CD4-positive, alpha-beta T cell treated with Interleukin-15 for 1 hour (primary cell): Measurements from ENCODE around the gene ARHGAP26.
"Not testable (repeated sequence)": the region's sequence is repeated elsewhere in the genome, so short reads cannot be mapped to it uniquely, and the experiment has no call there.

Experiments
- DNase-seq: peaks from one replicate; pipeline ENCODE4 v3.0.0-alpha.2; 2020

The ARHGAP26 gene

DNA sequence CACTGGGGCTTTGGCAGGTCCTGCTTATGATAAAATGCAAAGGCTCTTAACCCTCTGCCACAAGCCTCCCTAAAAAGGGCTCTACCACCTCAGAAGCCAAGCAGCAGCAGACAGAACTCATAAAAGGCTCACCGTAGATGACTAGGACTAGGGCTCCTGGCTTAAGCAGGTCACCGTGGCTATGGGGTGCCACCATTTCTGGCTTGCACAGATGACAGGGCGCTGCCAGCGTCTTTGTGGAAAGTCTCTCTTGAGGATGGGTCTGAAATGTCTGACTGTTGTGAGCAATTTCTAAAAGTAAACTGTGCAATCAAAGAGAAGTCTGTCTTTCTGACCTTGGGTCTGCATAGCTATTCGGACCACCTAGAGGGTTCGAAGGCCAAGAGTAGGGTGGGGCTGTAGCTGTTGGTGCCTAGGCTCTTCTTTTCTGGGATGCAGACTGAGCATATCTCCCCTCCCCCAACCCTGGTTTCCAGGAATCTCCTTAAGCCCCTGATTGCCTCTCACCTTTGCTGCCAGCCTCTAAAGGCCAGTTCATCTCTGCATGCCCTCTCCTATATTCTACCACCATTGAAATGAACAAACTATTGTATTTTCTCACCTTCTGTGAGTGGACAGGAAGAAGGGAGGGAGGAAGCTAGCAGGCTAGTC, 307.4 kb downstream of the ARHGAP26 start:
- no peak for DNase-seq

DNA sequence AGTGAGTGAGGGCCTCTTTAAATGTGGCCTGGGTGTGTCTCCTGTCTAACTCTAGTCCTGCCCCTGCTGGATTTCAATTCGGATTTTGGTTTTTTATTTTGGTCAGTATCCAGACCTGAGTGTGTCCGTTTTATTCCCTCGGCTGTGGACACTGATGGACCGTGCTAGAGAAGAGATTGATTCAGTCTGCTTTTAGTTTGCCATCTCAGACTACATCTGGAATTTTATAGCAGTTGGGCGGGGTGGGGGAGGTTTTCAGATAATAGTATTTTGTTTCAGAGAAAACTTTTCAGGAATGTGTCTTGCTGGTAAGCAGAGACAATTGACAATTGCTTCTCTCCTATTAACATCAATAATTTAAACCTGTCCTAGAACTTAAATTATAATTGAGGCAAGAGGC, 308.1 kb downstream of the ARHGAP26 start:
- no peak for DNase-seq

DNA sequence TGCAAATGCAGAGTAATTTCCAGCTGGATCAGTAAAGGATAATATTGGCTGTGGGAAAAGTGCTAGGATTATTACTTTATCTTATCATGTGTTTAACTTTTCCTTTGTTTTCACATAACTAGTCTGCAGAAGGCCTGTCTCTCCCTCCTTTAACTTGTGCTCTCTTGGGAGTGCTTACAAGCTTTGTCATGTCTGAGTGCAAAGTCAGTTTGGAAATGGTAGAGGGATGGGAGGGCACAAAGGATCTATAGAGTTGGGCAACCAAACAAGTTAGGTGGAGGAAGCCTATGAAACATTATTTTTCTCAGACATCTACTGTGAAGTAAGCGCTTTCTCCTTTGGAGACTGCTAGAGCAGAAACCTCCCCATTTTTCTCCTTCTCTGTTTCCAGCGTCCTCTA, 308.8 kb downstream of the ARHGAP26 start:
- no peak for DNase-seq

DNA sequence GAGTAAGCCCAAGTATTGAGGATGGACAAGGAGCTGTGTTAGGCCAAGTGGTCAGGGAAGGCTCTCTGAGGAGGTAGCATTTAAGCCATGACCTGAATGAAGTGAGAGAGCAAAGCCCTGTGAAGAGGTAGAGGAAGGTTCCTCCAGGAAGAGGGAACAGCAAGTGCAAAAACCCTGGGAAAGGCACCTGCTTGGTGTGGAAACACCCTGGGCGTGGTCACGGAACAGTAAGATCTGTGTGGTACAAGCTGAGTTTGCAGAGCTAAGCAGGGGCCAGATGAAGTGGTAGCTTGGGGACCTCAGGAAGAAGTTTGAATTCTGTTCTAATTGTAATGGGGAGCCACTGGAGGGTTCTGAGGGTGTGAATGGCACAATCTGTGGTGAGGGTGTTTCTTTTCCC, 310.2 kb downstream of the ARHGAP26 start:
- DNase-seq: no peak

DNA sequence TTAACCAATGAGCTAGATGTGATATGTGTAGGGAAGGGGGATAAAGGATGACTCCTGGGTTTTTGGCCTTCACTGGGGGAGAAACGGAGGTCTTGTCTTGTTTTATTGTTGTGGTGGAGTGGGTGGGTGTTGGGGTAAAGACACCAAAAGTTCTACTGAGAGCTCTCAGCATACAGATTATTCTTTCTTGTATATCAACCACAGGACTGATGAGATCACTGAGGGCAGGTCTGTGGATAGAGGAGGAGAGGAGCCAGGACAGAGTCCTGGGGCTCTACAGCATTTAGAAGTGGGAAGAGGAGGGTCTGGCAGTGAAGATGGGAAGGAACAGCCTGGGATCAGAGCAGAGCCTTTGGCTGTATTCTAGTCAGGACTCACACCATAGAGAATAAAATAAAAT, 310.8 kb downstream of the ARHGAP26 start:
- DNase-seq: no peak

DNA sequence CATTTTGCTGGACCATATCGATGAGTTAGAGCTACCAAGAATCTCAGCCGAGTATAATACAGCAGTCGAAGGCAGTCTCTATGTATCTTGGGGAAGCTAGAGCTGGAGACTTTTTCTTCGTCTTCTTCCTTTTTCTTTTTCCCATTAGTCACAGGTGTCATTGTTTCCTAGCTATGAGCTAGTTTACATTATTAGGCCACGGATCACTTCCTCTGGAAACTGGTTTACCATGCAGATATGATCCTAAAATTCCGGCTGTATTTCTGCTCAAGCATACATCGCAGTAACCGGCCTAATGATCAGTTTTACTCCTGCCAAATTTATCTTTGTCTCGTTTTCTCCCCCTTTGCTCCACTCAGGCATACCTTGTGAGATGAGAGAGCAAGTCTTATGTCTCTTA, 312.8 kb downstream of the ARHGAP26 start:
- DNase-seq: no peak

DNA sequence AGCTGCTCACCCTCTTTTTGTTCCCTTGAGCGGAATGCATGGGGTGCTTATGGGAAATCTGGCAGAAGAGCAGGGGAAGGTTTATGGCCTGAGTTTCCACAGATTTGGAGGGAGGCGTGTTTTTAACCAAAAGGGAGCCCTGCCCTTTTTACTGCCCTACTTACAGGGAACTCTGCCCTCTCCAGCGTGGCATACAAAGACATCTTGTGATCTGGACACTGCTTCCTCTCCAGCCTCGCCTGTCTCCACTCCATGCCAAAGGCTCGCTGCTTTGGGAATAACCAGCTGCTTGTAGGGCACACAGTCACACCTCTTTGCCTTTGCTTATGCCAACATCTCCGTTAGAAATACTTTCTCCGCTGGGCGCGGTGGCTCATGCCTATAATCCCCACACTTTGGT, 314.2 kb downstream of the ARHGAP26 start:
- DNase-seq: no peak

DNA sequence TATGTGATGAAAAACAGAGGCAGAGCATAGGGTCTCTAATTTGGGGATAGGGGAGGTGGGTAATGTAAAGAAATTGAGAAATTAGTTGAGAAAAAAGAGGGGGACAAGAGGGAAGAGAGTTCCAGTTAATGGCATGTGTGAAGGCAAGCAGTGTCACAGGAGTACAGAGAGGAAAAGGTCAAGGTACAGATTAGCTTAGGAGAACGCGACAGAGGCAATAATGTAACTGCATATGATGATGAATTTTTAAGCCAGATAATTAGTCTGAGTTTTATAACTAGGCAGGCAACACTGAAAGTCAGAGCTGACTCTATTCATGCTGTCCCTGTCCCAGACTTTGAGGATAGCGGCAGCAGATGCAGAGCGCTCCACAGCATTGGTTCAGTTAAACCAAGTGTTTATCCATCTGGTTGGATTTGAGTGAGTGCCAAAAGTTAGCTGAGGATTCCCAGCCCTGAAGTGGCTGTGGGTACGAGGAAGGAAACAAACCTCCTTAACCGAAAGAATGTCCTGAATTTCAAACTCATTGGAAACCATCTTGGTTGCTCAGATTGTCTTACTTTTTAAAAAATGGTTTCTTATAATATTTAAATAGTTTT, 315.2 kb downstream of the ARHGAP26 start:
- DNase-seq: no peak

DNA sequence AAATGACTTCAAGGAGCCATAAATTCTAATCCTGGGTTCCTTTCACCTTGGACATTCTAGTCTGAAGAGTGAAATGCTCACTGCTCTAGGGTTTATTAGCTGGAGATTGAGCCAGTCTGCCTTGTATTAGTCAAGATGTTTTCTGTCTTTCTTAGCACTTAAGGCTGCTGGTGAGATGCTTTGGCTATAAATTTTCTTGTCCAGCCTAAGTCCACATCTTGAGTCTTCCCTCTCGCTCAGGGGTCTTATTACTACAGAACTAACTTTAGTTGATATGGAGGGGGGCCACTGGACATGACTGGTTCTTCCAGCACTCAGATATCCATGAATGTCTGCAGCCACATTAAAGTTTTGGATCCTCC, 316.4 kb downstream of the ARHGAP26 start:
- no peak for DNase-seq

DNA sequence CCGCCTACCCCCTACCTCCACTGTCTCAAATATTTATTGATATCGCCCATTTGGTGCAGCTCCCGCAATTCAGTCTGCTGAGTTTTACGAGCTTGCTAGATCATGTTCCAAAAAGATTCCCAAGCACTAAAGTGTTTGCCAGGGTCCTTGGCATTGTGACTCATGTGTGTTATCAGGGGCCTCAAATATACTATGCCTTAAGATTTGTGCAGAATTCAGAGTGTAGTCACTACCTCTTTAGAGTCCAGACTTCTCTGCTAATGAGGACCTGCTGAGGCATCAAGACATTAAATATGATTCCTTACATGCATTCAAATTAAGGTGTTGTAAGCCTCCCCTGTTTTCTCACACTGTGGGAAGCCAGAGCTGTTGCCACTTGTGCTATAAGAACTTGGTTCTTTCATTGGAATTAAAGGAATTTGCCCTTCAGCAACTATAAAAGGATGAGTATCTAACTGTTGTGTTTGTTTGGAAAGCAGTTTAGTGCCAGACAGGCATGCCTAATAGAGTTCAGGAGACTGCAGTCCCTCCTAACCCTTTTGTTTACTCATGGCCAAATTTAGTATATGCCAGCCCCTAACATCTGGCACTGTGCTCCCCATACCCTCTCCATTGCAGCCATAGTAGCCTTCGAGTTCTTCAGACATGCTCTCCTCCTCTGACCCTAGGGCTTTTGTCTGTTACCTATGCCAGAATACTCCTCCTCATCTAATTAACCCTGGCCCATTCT, 316.9 kb downstream of the ARHGAP26 start:
- DNase-seq: no peak

DNA sequence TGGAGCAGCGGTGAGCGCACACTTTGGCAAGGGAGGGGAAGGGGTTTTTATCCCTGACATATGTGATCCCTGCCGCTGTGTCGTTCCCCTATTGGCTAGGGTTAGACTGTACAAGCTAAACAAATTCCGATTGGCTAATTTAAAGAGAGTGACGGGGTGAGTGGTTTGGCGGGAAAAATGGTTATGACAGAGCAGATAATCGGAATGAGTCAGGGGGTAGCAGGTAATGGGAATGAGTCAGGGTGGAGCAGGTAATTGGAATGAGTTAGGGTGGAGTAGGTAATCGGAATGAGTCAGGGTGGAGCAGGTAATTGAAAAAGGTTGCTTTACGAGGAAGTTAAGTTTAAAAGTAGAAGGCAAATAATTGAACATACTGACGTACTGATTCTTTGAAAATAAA, 318.5 kb downstream of the ARHGAP26 start:
- DNase-seq: not testable (repeated sequence)

DNA sequence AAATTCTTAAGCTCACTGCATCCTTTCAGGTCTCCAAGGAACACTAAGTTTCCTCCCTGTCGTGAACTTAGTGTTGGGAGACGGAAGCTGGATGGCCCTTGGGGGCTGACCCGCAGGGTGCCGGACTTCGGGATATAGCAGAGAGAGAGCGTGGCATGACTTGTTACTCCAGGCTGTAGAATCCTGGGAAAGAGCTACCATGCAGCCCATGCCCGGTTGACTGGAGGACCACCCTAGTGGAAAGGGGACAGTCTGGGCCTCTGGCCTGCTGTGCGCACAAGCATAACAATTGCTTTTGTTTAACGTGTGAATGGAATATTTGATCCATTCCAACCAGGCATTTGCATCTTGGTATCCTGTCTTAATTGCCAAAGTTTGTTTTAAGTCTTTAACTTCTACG, 319.9 kb downstream of the ARHGAP26 start:
- DNase-seq: not testable (repeated sequence)

DNA sequence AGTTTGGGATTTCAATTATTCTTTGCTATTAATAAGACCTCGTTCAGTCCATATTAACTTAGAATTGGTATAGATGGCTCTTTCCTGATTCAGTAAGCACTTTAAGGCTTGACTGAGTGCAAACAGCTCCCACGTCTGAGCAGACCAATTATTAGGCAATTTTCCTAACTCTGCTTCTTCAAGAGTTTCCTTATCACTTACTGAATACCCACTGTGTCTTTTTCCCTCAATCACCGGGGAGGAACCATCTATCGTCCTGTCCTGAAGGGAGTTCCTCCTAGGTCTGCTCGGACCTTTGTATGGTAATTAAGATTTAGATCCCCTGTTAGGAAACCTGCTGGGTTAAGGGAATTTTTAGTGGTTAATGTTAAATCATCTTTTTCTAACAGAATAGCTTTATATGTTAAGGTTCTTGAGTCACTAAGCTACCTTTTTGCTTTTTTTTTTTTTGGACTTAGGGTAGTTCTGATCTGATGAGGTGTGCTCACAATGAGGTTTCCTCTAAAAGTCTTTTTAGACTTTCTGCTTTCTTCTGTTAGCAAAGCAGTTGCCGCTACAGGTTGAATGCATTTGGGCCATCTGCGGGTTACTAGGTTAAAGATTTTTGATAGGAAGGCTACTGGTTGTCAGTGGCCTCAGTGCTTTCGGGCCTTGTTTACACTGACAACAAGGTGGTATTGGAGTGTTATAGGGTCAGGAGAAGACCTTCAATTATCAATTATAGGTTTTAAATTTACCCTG, 322.7 kb downstream of the ARHGAP26 start:
- DNase-seq: not testable (repeated sequence)

DNA sequence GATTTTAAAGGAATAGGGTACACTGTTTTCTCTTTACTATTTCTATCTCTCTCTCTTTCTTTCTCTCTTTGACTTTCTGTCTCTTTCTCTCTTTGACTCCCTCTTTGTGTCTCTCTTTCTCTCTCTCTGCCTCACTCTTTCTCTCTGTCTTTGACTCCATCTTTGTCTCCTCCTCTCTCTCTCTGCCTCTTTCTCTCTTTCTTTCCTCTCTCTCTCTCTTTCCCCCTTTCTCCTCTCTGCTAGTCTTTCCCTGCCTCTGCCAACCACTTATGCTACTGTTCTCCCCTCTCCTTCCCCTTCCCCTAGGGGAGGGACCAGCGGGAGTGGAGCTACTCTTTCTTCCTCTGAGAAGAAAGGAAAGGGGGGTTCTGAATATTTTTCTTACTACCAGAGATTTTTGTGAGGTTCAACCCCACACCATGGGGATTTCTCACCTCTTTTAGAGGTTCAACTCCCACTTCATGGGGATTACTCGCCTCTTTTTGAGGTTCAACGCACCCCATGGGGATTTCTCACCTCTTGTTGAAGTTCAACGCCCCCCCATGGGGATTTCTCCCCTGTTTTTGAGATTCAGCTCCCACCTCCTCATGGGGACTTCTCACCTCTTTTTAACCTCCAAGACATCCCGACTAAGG, 323.4 kb downstream of the ARHGAP26 start:
- DNase-seq: no peak

DNA sequence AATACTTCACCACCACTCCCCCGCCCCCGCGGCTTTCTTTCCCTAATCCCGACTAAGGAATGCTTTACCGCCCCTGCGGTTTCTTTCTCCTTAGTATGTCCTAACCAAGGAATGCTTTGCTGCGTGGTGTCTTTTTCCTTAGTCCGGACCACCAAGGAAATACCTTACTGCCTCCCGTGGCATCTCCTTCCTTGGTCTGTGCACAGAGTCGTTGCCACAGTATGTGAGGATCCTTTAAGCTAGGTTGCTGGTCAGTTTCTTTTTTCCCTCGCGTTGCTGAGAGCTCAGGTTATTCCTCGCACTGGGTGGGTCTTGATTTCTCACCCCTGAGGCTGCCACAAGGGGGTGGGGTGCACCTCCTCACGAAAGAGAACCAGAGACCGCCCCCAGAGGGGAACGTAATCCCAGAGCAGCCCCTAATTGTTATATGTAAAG, 323.9 kb downstream of the ARHGAP26 start:
- no peak for DNase-seq

DNA sequence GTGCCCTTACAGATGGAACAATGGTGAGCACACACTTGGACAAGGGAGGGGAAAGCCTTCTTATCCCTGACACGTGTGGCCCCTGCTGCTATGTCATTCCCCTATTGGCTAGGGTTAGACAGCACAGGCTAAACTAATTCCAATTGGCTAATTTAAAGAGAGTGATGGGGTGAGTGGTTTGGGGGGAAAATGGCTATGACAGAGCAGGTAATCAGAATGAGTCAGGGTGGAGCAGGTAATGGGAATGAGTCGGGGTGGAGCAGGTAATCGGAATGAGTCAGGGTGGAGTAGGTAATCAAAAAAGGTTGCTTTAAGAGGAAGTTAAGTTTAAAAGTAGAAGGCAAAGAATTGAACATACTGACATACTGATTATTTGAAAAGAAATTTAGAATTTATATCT, 324.4 kb downstream of the ARHGAP26 start:
- not testable (repeated sequence) for DNase-seq

DNA sequence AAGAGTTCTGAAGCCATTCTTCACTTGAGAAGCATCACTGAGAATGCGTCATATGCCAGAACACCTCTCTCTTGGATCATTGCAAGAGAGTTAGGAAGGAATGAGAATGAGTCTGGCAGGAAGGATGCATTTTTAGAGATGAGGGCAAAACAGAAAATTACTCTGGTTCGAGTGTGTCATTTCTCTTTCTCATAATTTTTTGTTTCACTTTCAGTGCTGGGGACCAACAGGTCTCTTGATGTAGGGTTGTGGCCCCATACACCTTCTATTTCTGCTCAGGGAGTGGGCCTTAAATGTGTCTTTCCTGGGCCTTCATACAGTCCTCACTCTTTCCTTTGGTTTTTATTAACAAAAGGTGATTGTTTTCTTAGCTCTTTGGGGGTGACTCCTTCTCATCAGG, 330.9 kb downstream of the ARHGAP26 start:
- DNase-seq: no peak

DNA sequence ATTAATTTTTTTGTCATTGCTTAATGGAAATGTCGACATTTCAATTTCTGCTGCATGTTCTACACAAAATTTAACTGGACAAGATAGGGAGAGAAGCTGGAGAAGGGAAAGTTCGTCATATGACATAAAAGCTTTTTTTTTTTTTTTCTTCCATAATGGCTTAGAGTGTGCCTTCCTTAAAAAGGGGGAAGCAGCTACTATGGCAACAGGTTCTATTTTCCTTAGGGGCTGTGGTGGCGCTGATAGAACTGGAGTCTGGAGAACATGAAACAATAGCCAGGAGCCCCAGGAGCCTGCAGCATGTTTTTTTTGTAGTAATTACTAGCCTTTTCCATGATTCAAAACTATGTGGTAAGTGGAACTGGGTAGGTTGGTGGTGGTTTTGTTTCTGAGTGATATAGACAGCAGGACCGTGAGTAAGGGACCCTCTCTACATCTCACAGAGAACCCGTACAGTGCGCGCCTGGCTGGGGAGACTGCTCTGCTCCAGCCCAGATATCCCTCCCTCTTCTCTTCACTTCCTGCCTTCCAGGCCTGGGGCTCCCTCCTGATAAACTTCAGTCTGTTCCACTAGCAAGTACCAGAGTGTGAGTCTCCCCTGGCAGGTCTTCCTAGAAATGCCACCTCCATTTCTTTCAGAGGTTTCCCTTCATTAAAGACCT, 331.7 kb downstream of the ARHGAP26 start:
- no peak for DNase-seq

DNA sequence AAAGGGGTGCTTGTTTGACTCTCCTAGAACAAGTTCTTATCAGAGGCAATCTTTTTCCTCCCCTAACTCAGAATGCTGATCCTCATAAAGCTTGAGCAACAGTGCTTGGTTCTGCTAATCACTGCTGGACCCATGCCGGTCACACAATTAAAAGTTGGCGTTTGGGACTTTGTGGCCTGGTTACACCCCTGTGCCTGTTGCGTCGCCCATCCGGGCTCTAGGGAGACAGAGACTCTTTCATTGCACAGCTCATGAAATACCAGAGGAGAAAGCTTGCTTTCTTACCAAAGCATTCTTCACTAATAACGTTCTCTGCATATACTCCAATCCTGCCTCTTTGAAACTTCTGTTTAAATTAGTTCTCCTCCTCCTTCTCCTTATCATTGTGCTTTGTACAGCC, 332.2 kb downstream of the ARHGAP26 start:
- no peak for DNase-seq

DNA sequence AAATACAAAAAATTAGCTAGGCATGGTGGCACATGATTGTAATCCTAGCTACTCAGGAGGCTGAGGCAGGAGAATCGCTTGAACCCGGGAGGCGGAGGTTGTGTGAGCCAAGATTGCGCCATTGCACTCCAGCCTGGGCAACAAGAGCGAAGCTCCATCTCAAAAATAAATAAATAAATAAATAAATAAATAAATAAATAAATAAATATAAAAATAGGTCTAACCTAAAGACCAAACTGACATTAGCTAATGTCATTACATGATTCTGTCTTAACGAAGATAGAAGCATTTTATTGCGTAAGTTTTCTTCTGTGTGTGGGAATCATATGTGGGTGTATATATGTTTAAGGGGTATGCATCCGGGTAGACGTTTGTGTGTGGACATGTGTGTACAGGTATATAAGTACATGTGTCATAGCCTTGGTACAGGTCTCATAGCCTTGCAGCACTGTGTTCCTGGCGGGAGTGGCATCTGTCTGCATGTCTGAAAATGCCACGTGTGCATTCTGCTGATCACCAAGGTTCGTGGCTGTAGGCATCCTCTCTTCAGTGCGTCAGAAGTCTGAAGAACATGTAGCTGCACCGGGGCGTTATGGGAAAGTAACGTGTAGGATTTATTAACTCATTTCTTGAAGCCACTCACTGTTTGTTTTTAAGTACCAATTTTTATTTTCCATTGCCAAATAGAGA, 335.2 kb downstream of the ARHGAP26 start:
- no peak for DNase-seq

DNA sequence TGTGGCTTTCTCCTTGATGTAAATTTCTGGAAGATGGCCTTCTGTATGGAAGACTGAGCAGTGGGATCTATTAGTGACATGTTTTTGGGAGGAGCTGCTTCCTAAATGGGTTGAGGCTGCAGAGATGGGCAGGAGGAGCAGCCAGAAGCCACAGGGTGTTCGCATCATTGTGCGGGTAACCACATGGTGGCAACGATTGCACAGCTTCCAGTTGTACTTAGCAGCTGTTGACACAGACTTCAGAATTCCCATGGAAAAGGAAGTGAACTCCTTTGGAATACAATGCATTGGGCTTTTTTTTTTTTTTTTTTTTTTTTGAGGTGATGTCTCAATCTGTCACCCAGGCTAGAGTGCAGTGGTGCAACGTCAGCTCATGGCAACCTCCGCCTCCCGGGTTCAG, 336.0 kb downstream of the ARHGAP26 start:
- DNase-seq: no peak

DNA sequence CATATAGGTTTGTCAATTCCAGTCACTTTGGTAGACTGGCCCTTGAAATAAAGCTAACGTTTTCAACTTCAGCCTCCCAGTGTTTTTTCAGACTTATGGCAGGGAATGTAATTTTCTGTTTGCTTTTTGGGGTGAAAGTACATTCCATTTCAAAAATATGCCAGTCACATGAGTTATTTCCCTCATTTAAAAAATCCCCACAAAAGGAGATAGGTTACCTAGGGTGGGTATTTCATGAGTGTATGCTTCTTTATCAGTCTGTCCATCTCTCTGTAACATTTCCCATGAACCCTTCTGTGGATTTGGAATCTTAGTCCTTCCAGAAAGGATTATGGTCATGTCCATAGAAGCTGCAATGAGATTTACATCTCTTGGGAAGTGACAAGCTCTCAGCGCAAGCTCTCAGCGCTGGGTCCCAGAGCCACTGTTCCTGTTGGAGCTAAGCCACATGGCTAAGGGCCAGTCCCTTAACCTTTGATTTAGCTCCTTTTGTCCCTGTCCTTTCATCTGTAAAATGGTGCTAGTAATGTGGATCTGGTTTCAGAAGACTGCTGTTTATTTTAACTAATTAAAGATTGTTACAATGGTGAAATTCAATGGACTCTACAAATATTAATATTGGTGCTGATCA, 338.4 kb downstream of the ARHGAP26 start:
- no peak for DNase-seq
